ENCODE measurements around the gene KRT78. TPM values are rescaled to one million over a fixed set of nuclear protein-coding genes. Genes with fewer than 3 reads are reported as not detected.

Gene KRT78
- total RNA-seq, 2 experiments from 2014 or later, result not detected

GRCh38 chr12:52791271-52792184 is 57.3 kb downstream of the KRT78 start:
- Mint-ChIP-seq H3K4me1 (ENCODE audit: low read depth) (peaks cover 13% of the 10 kb centered on the region), H3K4me3 (no peak overlapping the region), H3K27ac (no peak overlapping the region), H3K36me3 (ENCODE audit: low read depth) (no peaks in the 10 kb centered on the region), H3K9me3 (no peaks in the 10 kb centered on the region), H3K27me3 (ENCODE audit: low read depth) (peaks cover 14% of the 10 kb centered on the region)
- CTCF ChIA-PET, result interaction anchor here (0.8 to 1.6 kb wide), 4 partner anchors 88 to 93 kb away, joined by 3 to 5 read pairs (median 4); no protein-coding TSS in a partner anchor
- DNase-seq, result no peak
- intact Hi-C loops (cut with micrococcal nuclease), result no loop called here

- Mint-ChIP-seq H3K27me3 (ENCODE audit: low read depth) (peaks cover 14% of the 10 kb centered on the region), H3K27ac (no peak overlapping the region), H3K4me3 (no peak overlapping the region), H3K4me1 (ENCODE audit: low read depth) (peaks cover 13% of the 10 kb centered on the region), H3K9me3 (no peaks in the 10 kb centered on the region), H3K36me3 (ENCODE audit: low read depth) (no peaks in the 10 kb centered on the region)
- no peak for DNase-seq
- CTCF ChIA-PET, result interaction anchor here (1.1 to 1.6 kb wide), 2 partner anchors 89 to 94 kb away, joined by 4 read pairs; no protein-coding TSS in a partner anchor
- intact Hi-C loops (cut with micrococcal nuclease), result no loop called here
Measured at GRCh38 chr12:52790427-52791270, 58.1 kb downstream of the KRT78 start.

- peaks cover 14% of the 10 kb centered on the region for H3K27me3 Mint-ChIP-seq (ENCODE audit: low read depth)
- no peak overlapping the region for H3K27ac Mint-ChIP-seq
- CTCF ChIA-PET, result interaction anchor here (1.1 to 1.6 kb wide), 2 partner anchors 90 to 95 kb away, joined by 4 read pairs; no protein-coding TSS in a partner anchor
- no peak overlapping the region for H3K4me3 Mint-ChIP-seq
- H3K36me3 Mint-ChIP-seq (ENCODE audit: low read depth), result no peaks in the 10 kb centered on the region
- H3K9me3 Mint-ChIP-seq, result no peaks in the 10 kb centered on the region
- H3K4me1 Mint-ChIP-seq (ENCODE audit: low read depth), result peaks cover 13% of the 10 kb centered on the region
- intact Hi-C loops (cut with micrococcal nuclease), result no loop called here
- DNase-seq, result peak; percentile 17
Measured at GRCh38 chr12:52789637-52790426, 59.0 kb downstream of the KRT78 start.

- Mint-ChIP-seq H3K4me3 (no peak overlapping the region), H3K27ac (no peak overlapping the region), H3K9me3 (no peaks in the 10 kb centered on the region), H3K27me3 (ENCODE audit: low read depth) (peaks cover 14% of the 10 kb centered on the region), H3K4me1 (ENCODE audit: low read depth) (peaks cover 13% of the 10 kb centered on the region), H3K36me3 (ENCODE audit: low read depth) (no peaks in the 10 kb centered on the region)
- intact Hi-C loops (cut with micrococcal nuclease), result no loop called here
- no peak for DNase-seq
- CTCF ChIA-PET, result interaction anchor here (0.7 kb wide), 1 partner anchor 209 kb away, joined by 3 read pairs; no protein-coding TSS in a partner anchor
Measured at GRCh38 chr12:52788876-52789636, 59.7 kb downstream of the KRT78 start.

GRCh38 chr12:52788192-52788875 is 60.5 kb downstream of the KRT78 start:
- CTCF ChIA-PET, result interaction anchor here (0.7 kb wide), 1 partner anchor 208 kb away, joined by 3 read pairs; no protein-coding TSS in a partner anchor
- intact Hi-C loops (cut with micrococcal nuclease), result no loop called here
- H3K4me3 Mint-ChIP-seq, result no peak overlapping the region

More at GRCh38 chr12:52788192-52788875, 60.5 kb downstream of the KRT78 start:
- DNase-seq, result no peak
- Mint-ChIP-seq H3K27me3 (ENCODE audit: low read depth) (peaks cover 14% of the 10 kb centered on the region), H3K9me3 (no peaks in the 10 kb centered on the region), H3K4me1 (ENCODE audit: low read depth) (peaks cover 13% of the 10 kb centered on the region), H3K36me3 (ENCODE audit: low read depth) (no peaks in the 10 kb centered on the region), H3K27ac (no peak overlapping the region)

Other genes starting within 250 kb of the KRT78 start
- gene KRT72, start 247.5 kb downstream of the KRT78 start, total RNA-seq, result 1 to 10 TPM; 2.3 TPM
- gene KRT73, start 230.4 kb downstream of the KRT78 start, total RNA-seq, result 1 to 10 TPM; 1.4 to 2.1 TPM
- gene KRT2, start 196.8 kb downstream of the KRT78 start, total RNA-seq, result not detected
- gene KRT1, start 168.6 kb downstream of the KRT78 start, total RNA-seq, result not detected
- gene KRT77, start 145.5 kb downstream of the KRT78 start, total RNA-seq, result not detected
- gene KRT76, start 71.6 kb downstream of the KRT78 start, total RNA-seq, result not detected
- gene KRT3, start 52.9 kb downstream of the KRT78 start, total RNA-seq, result not detected
- not detected for gene KRT4, start 34.9 kb downstream of the KRT78 start, total RNA-seq
- gene KRT79, start 14.7 kb downstream of the KRT78 start, total RNA-seq, result not detected
- gene KRT8, start 56.1 kb upstream of the KRT78 start, total RNA-seq, result under 1 TPM; 0.24 to 0.40 TPM
- 1 to 10 TPM; 7.5 to 7.9 TPM for gene KRT18, start 100.1 kb upstream of the KRT78 start, total RNA-seq
- gene EIF4B, start 157.5 kb upstream of the KRT78 start, total RNA-seq, result 100 to 1,000 TPM; 813 to 821 TPM
- under 1 TPM; 0.37 to 0.67 TPM for gene TNS2, start 201.1 kb upstream of the KRT78 start, total RNA-seq
- gene SPRYD3, start 230.4 kb upstream of the KRT78 start, total RNA-seq, result 10 to 100 TPM; 20.1 to 20.2 TPM
- 1 to 10 TPM; 3.7 to 6.4 TPM for gene IGFBP6, start 248.7 kb upstream of the KRT78 start, total RNA-seq

All from activated naive CD4-positive, alpha-beta T cell treated with anti-CD3 and anti-CD28 coated beads for 36 hours (primary cell).